PC-3 (cell line): ENCODE measurements around the gene ZC3H4. TPM values are rescaled to one million over a fixed set of nuclear protein-coding genes. Genes with fewer than 3 reads are reported as not detected.

ENCODE experiments used
- ATAC-seq: fragments of 200-7000 bp; cut with Tn5 transposase; 2 replicates; pipeline ENCODE4 v1.9.1; 2020; ENCODE audit warnings: mild to moderate bottlenecking, moderate library complexity
- BruUV-seq: library from RNA; stranded (reverse); fragments of 400-500 nt; replicated peaks from 2 replicates; lab custom pipeline; 2021; lab: Mats Ljungman, UMichigan
- CTCF ChIA-PET: fragments of 300-600 bp; sonication (Branson Sonifier 250); formaldehyde crosslinking; loops from one replicate; lab custom pipeline; 2022; ENCODE audit warnings: antibody characterized with exemption; lab: Charles Lee
- POLR2A ChIA-PET: fragments of 300-600 bp; sonication (Branson Sonifier 250); formaldehyde crosslinking; loops from one replicate; lab custom pipeline; 2022; ENCODE audit warnings: antibody characterized with exemption; ENCODE audit not compliant: unreplicated experiment; lab: Charles Lee
- DNase-seq: peaks from one replicate; pipeline ENCODE4 v3.0.0-alpha.2; 2015
- H2AFZ ChIP-seq: fragments of 300-600 bp; sonication (generic); 2 replicates; pipeline ENCODE4 v1.6.0; 2016; ENCODE audit warnings: antibody characterized with exemption, low read length
- H3F3A ChIP-seq: fragments of 300-600 bp; sonication (generic); one replicate; pipeline ENCODE4 v1.6.0; 2017; ENCODE audit warnings: antibody characterized with exemption, low read length, control low read depth, mild to moderate bottlenecking; ENCODE audit not compliant: unreplicated experiment
- H3K27ac ChIP-seq: fragments of 300-600 bp; sonication (generic); 2 replicates; pipeline ENCODE4 v1.5.1; 2016; ENCODE audit warnings: mild to moderate bottlenecking, low read length
- H3K27me3 ChIP-seq: fragments of 300-600 bp; sonication (generic); 2 replicates; pipeline ENCODE4 v1.6.1; 2016; ENCODE audit warnings: low read length, mixed read lengths
- H3K36me3 ChIP-seq: fragments of 300-600 bp; sonication (generic); 2 replicates; pipeline ENCODE4 v1.6.1; 2016; ENCODE audit warnings: low read depth, mixed run types, low read length, mixed read lengths
- H3K4me1 ChIP-seq: fragments of 300-600 bp; sonication (generic); 2 replicates; pipeline ENCODE4 v1.5.1; 2016; ENCODE audit warnings: low read length; ENCODE audit not compliant: insufficient read depth
- H3K4me2 ChIP-seq: fragments of 300-600 bp; sonication (generic); 2 replicates; pipeline ENCODE4 v1.6.0; 2016; ENCODE audit warnings: low read length
- H3K4me3 ChIP-seq: fragments of 300-600 bp; sonication (generic); 2 replicates; pipeline ENCODE4 v1.5.1; 2016; ENCODE audit warnings: mild to moderate bottlenecking, low read length, mixed read lengths
- H3K79me2 ChIP-seq: fragments of 300-600 bp; sonication (generic); 2 replicates; pipeline ENCODE4 v1.6.1; 2017; ENCODE audit warnings: low read length, mixed read lengths
- H3K9ac ChIP-seq: fragments of 300-600 bp; sonication (generic); 2 replicates; pipeline ENCODE4 v1.6.0; 2016; ENCODE audit warnings: mild to moderate bottlenecking, low read length
- H3K9me2 ChIP-seq: fragments of 300-600 bp; sonication (generic); replicated peaks from 2 replicates; pipeline ENCODE4 v1.6.1; 2016; ENCODE audit warnings: mixed run types, low read length, mixed read lengths
- H3K9me3 ChIP-seq: fragments of 300-600 bp; sonication (generic); 2 replicates; pipeline ENCODE4 v1.6.1; 2016; ENCODE audit warnings: low read length, mixed read lengths
- H4K20me1 ChIP-seq: fragments of 300-600 bp; sonication (generic); 2 replicates; pipeline ENCODE4 v1.6.1; 2016; ENCODE audit warnings: low read length, mixed read lengths
- CTCF ChIP-seq: fragments of 300-600 bp; sonication (generic); conservative IDR thresholded peaks from 2 replicates; pipeline ENCODE4 v1.5.1; 2017; ENCODE audit warnings: antibody characterized with exemption, low read depth, mild to moderate bottlenecking, low read length
- EZH2 ChIP-seq: fragments of 300-600 bp; sonication (generic); IDR thresholded peaks from one replicate; pipeline ENCODE4 v1.6.1; 2017; ENCODE audit warnings: antibody characterized with exemption, mild to moderate bottlenecking, low read length; ENCODE audit not compliant: unreplicated experiment
- EZH2phosphoT487 ChIP-seq: fragments of 300-600 bp; sonication (generic); IDR thresholded peaks from 2 replicates; pipeline ENCODE4 v1.6.1; 2018; ENCODE audit warnings: mild to moderate bottlenecking, antibody characterized with exemption, low read length, borderline replicate concordance
- intact Hi-C: fragments of 100-400 bp; cut with micrococcal nuclease; formaldehyde crosslinking; loops from 2 replicates; pipeline ENCODE4 v1.9.0; 2023
- total RNA-seq: library from RNA; depleted of rRNA; stranded (reverse); fragments of >200 nt; gene quantifications from 2 replicates; pipeline ENCODE4 v1.2.3, GENCODE V29; 2014

Gene ZC3H4
- total RNA-seq, 1 experiment from 2014 or later: 13.4 TPM

DNA sequence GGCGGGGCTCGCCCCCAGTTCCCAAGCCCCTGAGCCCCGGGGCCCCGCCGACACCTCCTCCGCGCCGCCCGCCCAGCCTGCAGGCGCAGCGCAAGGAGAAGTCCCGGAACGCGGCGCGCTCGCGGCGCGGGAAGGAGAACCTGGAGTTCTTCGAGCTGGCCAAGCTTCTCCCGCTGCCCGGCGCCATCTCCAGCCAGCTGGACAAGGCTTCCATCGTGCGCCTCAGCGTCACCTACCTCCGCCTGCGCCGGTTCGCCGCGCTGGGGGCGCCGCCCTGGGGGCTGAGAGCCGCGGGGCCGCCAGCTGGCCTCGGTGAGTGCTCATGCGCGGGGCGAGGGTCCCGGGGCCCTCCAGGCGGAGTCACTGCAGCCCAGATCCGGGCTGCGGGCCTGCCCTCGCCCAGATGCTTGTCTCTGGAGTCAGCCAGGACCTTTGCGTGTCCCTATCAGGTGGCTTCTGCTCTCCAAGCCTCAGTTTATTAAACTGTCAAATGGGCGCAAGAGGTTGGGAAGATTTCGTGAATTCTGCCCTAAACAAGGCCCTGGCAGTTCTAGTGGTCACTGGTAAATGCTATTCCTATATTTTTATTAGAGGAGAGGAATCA lies 91.9 kb downstream of the ZC3H4 start:
- Histone ChIP-seq H2AFZ (peak overlapping the region; percentile 18; the same call in 1 of the 2 replicates), H4K20me1 (no peaks in the 10 kb centered on the region), H3K27ac (no peak overlapping the region), H3F3A (no peaks in the 10 kb centered on the region), H3K27me3 (peaks cover 35% of the 10 kb centered on the region), H3K36me3 (no peaks in the 10 kb centered on the region), H3K4me2 (peak overlapping the region; percentile 76), H3K9ac (no peak overlapping the region), H3K4me1 (peaks cover 9% of the 10 kb centered on the region; the same call in 1 of the 2 replicates), H3K79me2 (no peaks in the 10 kb centered on the region), H3K9me2 (no peaks in the 10 kb centered on the region), H3K9me3 (no peaks in the 10 kb centered on the region), H3K4me3 (peak overlapping the region; percentile 42; the same call in 1 of the 2 replicates)
- ATAC-seq (peak; percentile 32), DNase-seq (no peak)
- POLR2A ChIA-PET: no interaction called here
- no TSS peak for BruUV-seq
- TF ChIP-seq EZH2 (peak; percentile 69), CTCF (no peak), EZH2phosphoT487 (peak; percentile 65; the same call in 1 of the 2 replicates)
- CTCF ChIA-PET: no interaction called here
- intact Hi-C loops: no loop called here

GRCh38 chr19:47020992-47021496 lies 92.5 kb downstream of the ZC3H4 start:
- Histone ChIP-seq H3K9me2 (no peaks in the 10 kb centered on the region), H3F3A (no peaks in the 10 kb centered on the region), H3K36me3 (no peaks in the 10 kb centered on the region), H3K9ac (no peak overlapping the region), H4K20me1 (no peaks in the 10 kb centered on the region), H3K4me2 (peak overlapping the region; percentile 76), H3K79me2 (no peaks in the 10 kb centered on the region), H3K27me3 (peaks cover 35% of the 10 kb centered on the region), H3K27ac (no peak overlapping the region), H3K9me3 (no peaks in the 10 kb centered on the region), H3K4me1 (peaks cover 9% of the 10 kb centered on the region; the same call in 1 of the 2 replicates), H2AFZ (peak overlapping the region; percentile 18; the same call in 1 of the 2 replicates), H3K4me3 (peak overlapping the region; percentile 42; the same call in 1 of the 2 replicates)
- BruUV-seq: no TSS peak
- intact Hi-C loops: no loop called here
- POLR2A ChIA-PET: no interaction called here
- no peak; the same call in 1 of the 2 replicates for ATAC-seq
- no peak for TF ChIP-seq EZH2phosphoT487
- TF ChIP-seq CTCF: no peak
- TF ChIP-seq EZH2: no peak
- no peak for DNase-seq
- CTCF ChIA-PET: no interaction called here
